Measurements from ENCODE around the gene IFNAR2. TPM values are rescaled to one million over a fixed set of nuclear protein-coding genes. Genes with fewer than 3 reads are reported as not detected.

The IFNAR2 gene
- total RNA-seq, 1 donor from 2014 or later: 23.3 TPM

- H2AFZ ChIP-seq (ENCODE audit: low read depth, low read length): no peak overlapping the region
- peaks cover 6% of the 10 kb centered on the region for H3K36me3 Mint-ChIP-seq (ENCODE audit: low read depth, unreplicated experiment)
- no peaks in the 10 kb centered on the region for H3K9me3 ChIP-seq (ENCODE audit: insufficient read depth, low read depth, low read length)
- FAIRE-seq: no peak
- H4K20me1 ChIP-seq (ENCODE audit: insufficient read depth, low read length): peaks cover 34% of the 10 kb centered on the region
- H3K9me3 Mint-ChIP-seq (ENCODE audit: unreplicated experiment): no peaks in the 10 kb centered on the region
- TF ChIP-seq EZH2 (IDR thresholded peaks at IDR 0.05; ENCODE audit: insufficient read depth, low read length) (no peak), CTCF (IDR thresholded peaks at IDR 0.05; ENCODE audit: insufficient read depth, low read depth, low read length) (no peak)
- H3K27me3 Mint-ChIP-seq (ENCODE audit: low read depth, unreplicated experiment): no peaks in the 10 kb centered on the region
- no peaks in the 10 kb centered on the region for H3K36me3 ChIP-seq (ENCODE audit: insufficient read depth, low read length)
- H3K4me1 Mint-ChIP-seq (ENCODE audit: low read depth, unreplicated experiment): peaks cover 42% of the 10 kb centered on the region
- no peak overlapping the region for H3K4me3 ChIP-seq (ENCODE audit: insufficient read depth, low read depth, low read length)
- no peak overlapping the region for H3K9ac ChIP-seq (ENCODE audit: low read length)
- H3K27ac Mint-ChIP-seq (ENCODE audit: unreplicated experiment): no peak overlapping the region
- no peak overlapping the region for H3K27ac ChIP-seq (ENCODE audit: low read depth, low read length)
- no peak overlapping the region for H3K4me2 ChIP-seq (ENCODE audit: low read length)
- H3K27me3 ChIP-seq (ENCODE audit: insufficient read depth, low read length): no peaks in the 10 kb centered on the region
- H3K4me3 Mint-ChIP-seq (ENCODE audit: unreplicated experiment): no peak overlapping the region
- no peak for DNase-seq (ENCODE audit: low read depth)
- H3K79me2 ChIP-seq (ENCODE audit: insufficient read depth, low read length): peaks cover 37% of the 10 kb centered on the region
- H3K4me1 ChIP-seq (ENCODE audit: insufficient read depth, low read length): no peaks in the 10 kb centered on the region
Observed at GRCh38 chr21:33236013-33236686, 6.4 kb downstream of the IFNAR2 start.

- H3K4me3 Mint-ChIP-seq (ENCODE audit: unreplicated experiment): no peak overlapping the region
- H3K9me3 Mint-ChIP-seq (ENCODE audit: unreplicated experiment): no peaks in the 10 kb centered on the region
Observed at GRCh38 chr21:33236766-33237165, 7.0 kb downstream of the IFNAR2 start.

More at GRCh38 chr21:33236766-33237165, 7.0 kb downstream of the IFNAR2 start:
- Mint-ChIP-seq H3K4me1 (ENCODE audit: low read depth, unreplicated experiment) (peaks cover 39% of the 10 kb centered on the region), H3K36me3 (ENCODE audit: low read depth, unreplicated experiment) (peaks cover 7% of the 10 kb centered on the region), H3K27me3 (ENCODE audit: low read depth, unreplicated experiment) (no peaks in the 10 kb centered on the region), H3K27ac (ENCODE audit: unreplicated experiment) (no peak overlapping the region)
- Histone ChIP-seq H2AFZ (ENCODE audit: low read depth, low read length) (no peak overlapping the region), H4K20me1 (ENCODE audit: insufficient read depth, low read length) (peaks cover 33% of the 10 kb centered on the region), H3K4me2 (ENCODE audit: low read length) (no peak overlapping the region), H3K27me3 (ENCODE audit: insufficient read depth, low read length) (no peaks in the 10 kb centered on the region), H3K9ac (ENCODE audit: low read length) (no peak overlapping the region), H3K27ac (ENCODE audit: low read depth, low read length) (no peak overlapping the region), H3K4me3 (ENCODE audit: insufficient read depth, low read depth, low read length) (no peak overlapping the region), H3K79me2 (ENCODE audit: insufficient read depth, low read length) (peaks cover 31% of the 10 kb centered on the region), H3K9me3 (ENCODE audit: insufficient read depth, low read depth, low read length) (no peaks in the 10 kb centered on the region), H3K4me1 (ENCODE audit: insufficient read depth, low read length) (no peaks in the 10 kb centered on the region), H3K36me3 (ENCODE audit: insufficient read depth, low read length) (no peaks in the 10 kb centered on the region)
- FAIRE-seq: no peak
- DNase-seq (ENCODE audit: low read depth): no peak
- TF ChIP-seq CTCF (IDR thresholded peaks at IDR 0.05; ENCODE audit: insufficient read depth, low read depth, low read length): no peak
- no peak for TF ChIP-seq EZH2 (IDR thresholded peaks at IDR 0.05; ENCODE audit: insufficient read depth, low read length)
